GM13976 (cell line): ENCODE measurements around the gene TREX2.

Experiments used
- DNase-seq: peaks from one replicate; pipeline ENCODE4 v3.0.0; 2012; ENCODE audit warnings: low spot score
- in situ Hi-C: fragments of 300-500 bp; cut with MboI; formaldehyde crosslinking; loops from one replicate; pipeline ENCODE4 v1.12.0; 2022; ENCODE audit warnings: low sequenced_read_pairs, mixed read lengths, inconsistent platforms; ENCODE audit not compliant: unreplicated experiment
- TF ChIP-seq, protein P1 (sequence below): IDR thresholded peaks from 2 replicates; pipeline ENCODE4 v1.5.1; 2012; ENCODE audit warnings: borderline replicate concordance, mild to moderate bottlenecking; ENCODE audit not compliant: insufficient read depth; ENCODE audit errors: extremely low read depth, missing control alignments, control extremely low read depth

TREX2 gene

DNA sequence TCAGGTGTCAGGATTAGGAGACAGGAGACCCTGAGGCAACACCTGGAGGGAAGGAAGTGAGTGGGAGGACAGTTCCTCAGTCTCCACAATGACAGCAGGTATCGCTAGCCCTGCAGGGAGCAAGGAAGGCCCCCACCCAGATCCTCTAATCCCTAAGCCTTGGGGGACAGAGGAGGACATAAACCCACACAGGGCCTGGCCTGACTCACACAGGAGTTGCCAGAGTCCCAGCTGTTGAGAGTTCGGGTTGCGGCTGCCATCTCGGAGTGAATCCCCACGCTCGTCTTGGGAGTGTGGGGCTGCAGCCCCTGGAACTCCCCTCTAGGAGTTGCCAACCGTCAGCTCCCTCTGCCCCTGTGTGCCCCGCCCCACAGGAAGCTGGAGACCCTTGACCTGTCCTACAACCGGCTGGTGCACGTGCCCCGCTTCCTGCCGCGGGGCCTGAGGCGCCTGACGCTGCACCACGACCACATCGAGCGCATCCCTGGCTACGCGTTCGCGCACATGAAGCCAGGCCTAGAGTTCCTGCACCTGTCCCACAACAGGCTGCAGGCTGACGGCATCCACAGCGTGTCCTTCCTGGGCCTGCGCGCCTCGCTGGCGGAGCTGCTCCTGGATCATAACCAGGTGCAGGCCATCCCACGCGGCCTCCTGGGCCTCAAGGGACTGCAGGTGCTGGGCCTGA is 39.7 kb upstream of the TREX2 start:
- no peak for DNase-seq
- in situ Hi-C loops = no loop called here
- TF ChIP-seq, protein P1, sequence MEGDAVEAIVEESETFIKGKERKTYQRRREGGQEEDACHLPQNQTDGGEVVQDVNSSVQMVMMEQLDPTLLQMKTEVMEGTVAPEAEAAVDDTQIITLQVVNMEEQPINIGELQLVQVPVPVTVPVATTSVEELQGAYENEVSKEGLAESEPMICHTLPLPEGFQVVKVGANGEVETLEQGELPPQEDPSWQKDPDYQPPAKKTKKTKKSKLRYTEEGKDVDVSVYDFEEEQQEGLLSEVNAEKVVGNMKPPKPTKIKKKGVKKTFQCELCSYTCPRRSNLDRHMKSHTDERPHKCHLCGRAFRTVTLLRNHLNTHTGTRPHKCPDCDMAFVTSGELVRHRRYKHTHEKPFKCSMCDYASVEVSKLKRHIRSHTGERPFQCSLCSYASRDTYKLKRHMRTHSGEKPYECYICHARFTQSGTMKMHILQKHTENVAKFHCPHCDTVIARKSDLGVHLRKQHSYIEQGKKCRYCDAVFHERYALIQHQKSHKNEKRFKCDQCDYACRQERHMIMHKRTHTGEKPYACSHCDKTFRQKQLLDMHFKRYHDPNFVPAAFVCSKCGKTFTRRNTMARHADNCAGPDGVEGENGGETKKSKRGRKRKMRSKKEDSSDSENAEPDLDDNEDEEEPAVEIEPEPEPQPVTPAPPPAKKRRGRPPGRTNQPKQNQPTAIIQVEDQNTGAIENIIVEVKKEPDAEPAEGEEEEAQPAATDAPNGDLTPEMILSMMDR = no peak

DNA sequence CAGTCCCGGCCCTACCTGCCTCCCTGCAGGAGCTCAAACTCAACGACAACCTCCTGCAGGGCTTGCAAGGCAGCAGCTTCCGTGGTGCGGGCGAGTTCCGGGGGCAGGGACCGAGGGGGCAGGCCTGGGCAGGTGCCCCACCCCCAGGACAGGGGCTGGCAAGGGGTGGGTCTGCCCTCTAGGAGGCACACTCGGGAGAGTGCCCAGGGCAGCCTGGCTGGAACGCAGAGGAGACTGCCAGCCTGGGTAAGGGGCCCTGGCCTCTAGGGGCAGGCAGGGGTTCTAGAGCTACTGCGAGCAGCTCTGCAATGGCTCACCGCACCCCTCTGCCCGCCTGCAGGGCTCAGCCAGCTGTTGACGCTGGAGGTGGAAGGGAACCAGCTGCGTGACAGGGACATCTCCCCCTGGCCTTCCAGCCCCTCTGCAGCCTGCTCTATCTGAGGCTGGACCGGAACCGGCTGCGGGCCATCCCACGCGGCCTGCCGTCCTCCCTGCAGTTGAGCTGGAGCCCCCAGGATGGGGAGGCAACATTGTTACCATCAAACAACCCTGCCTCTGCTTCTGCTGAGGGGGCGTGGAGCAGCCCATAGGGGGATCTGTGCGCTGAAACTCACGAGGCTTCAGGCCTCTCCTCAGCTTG is 36.6 kb upstream of the TREX2 start:
- TF ChIP-seq, protein P1 = no peak
- in situ Hi-C loops = no loop called here
- no peak for DNase-seq

DNA sequence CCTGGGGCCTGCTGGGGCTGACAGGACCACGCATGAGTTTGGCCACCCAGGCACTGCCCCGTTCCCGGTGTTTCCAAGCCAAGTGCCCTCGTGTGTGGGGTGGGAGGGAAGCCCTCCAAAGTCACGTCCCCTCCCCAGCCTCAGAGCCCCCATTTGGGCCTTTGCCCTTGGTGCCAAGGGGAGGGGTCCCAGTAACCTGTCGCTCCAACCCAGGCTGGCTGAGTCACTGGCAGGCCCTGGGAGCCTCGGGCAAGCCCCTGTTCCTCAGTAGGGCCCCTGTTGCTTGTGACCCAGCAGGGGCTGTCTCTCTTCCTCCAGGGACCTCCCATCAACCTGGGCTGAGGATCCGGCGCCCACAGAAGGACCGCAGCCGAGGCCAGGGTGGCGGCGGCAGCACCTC is 35.2 kb upstream of the TREX2 start:
- in situ Hi-C loops = no loop called here
- no peak for DNase-seq
- TF ChIP-seq, protein P1 = no peak

DNA sequence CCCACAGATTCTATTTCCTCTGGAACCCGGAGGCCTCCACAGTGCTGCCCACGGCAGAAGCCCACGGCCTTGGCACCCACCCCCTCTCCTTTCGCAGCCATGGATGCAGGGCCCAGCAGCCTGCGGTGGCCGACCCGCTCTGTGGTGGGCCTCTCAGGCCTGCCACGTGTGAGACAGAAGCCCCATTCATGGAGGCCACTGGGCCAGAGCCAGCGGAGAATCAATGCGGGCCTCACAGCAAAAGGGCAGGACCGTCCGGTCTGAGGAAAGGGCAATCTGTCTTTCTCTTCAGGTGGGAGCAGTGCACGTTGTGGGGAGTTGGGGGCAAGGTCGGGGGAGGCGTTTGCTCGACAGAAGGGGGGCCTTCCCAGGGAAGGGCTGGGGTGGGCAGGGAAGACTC is 32.9 kb upstream of the TREX2 start:
- in situ Hi-C loops = no loop called here
- DNase-seq = no peak
- TF ChIP-seq, protein P1 = no peak

DNA sequence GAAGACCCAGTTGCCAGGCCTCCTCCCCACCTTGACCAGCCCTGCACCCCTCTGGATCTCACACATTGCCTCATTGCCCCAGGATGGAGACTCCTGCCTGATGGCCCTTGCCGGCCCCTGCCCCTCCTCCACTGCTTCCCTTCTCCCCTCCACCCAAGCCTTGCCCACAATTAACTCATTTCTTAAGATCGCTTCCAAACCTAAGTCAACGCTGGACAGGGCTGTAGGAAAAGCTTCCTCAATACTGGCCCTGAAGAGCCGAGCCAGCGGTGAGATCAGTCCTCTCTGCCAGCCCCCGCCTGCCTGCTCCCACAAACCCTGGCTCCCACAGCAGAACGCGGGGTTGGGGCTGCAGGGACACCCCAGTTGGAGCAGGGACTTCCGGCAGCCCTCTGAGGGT is 32.0 kb upstream of the TREX2 start:
- TF ChIP-seq, protein P1 = no peak
- in situ Hi-C loops = no loop called here
- no peak for DNase-seq

DNA sequence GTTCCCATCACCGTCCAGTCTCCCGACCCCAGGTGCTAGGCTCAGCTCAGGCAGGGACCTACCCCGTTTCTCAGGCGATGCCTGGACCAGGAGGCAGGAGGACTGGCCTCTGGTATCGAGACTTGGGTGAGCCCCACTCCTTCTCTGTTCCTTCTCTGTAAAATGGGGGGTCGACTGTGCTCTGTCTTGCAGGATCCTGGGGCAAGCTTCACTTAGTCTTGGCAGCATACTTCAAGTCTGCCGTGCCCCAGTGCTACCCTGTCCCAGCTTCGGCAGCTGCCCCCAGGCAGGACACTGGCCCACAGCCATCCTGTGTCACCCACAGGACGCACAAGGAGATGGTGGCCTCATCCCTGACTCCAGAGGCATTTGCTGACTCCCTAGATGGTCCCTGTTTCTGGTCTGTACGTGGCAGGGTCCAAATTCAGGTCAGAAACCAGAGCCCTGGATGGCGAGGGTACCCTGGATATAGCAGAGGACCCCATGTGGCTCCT is 31.6 kb upstream of the TREX2 start:
- in situ Hi-C loops = no loop called here
- DNase-seq = no peak
- TF ChIP-seq, protein P1 = no peak
